H9 (cell line): ENCODE data around the gene TMEM245. TPM values are rescaled to one million over a fixed set of nuclear protein-coding genes. Genes with fewer than 3 reads are reported as not detected.

Source experiments
- DNase-seq: peaks from one replicate; pipeline ENCODE4 v3.0.0-alpha.2; 2017
- H2AFZ ChIP-seq: one replicate; pipeline ENCODE4 v1.6.1; 2013; ENCODE audit warnings: mild to moderate bottlenecking, low read length, control low read depth, moderate library complexity
- H2AK5ac ChIP-seq: 2 replicates; pipeline ENCODE4 v1.6.1; 2013; ENCODE audit warnings: low read length, control low read depth, mixed read lengths; ENCODE audit not compliant: insufficient read length
- H2BK120ac ChIP-seq: one replicate; pipeline ENCODE4 v1.6.1; 2013; ENCODE audit warnings: low read depth, mild to moderate bottlenecking, low read length, control low read depth, inconsistent platforms; ENCODE audit not compliant: poor library complexity, severe bottlenecking
- H2BK12ac ChIP-seq: 2 replicates; pipeline ENCODE4 v1.6.1; 2013; ENCODE audit warnings: low read length, control low read depth, mixed read lengths, low read depth; ENCODE audit not compliant: insufficient read length
- H2BK15ac ChIP-seq: 2 replicates; pipeline ENCODE4 v1.6.1; 2013; ENCODE audit warnings: low read depth, low read length, control low read depth
- H2BK20ac ChIP-seq: one replicate; pipeline ENCODE4 v1.6.1; 2013; ENCODE audit warnings: low read depth, mild to moderate bottlenecking, low read length, control low read depth, inconsistent platforms; ENCODE audit not compliant: poor library complexity, severe bottlenecking
- H2BK5ac ChIP-seq: 2 replicates; pipeline ENCODE4 v1.6.1; 2013; ENCODE audit warnings: low read length, control low read depth, mixed read lengths; ENCODE audit not compliant: insufficient read length
- H3K14ac ChIP-seq: 2 replicates; pipeline ENCODE4 v1.6.1; 2013; ENCODE audit warnings: low read length, control low read depth; ENCODE audit not compliant: insufficient read depth
- H3K18ac ChIP-seq: 2 replicates; pipeline ENCODE4 v1.6.1; 2013; ENCODE audit warnings: low read depth, mild to moderate bottlenecking, mixed read lengths, low read length, control low read depth; ENCODE audit not compliant: insufficient read length
- H3K23ac ChIP-seq: 2 replicates; pipeline ENCODE4 v1.6.1; 2013; ENCODE audit warnings: low read length, control low read depth, mixed read lengths, low read depth; ENCODE audit not compliant: insufficient read length
- H3K23me2 ChIP-seq: 2 replicates; pipeline ENCODE4 v1.6.1; 2013; ENCODE audit warnings: low read depth, mild to moderate bottlenecking, mixed read lengths, low read length, control low read depth; ENCODE audit not compliant: insufficient read length, poor library complexity, severe bottlenecking
- H3K27ac ChIP-seq: 2 replicates; pipeline ENCODE4 v1.5.1; 2013; ENCODE audit warnings: low read length, control low read depth, mixed read lengths, low read depth; ENCODE audit not compliant: insufficient read length
- H3K27me3 ChIP-seq: 2 replicates; pipeline ENCODE4 v1.6.1; 2013; ENCODE audit warnings: low read length, control low read depth, inconsistent platforms; ENCODE audit not compliant: insufficient read depth
- H3K4ac ChIP-seq: 2 replicates; pipeline ENCODE4 v1.6.1; 2013; ENCODE audit warnings: low read depth, mild to moderate bottlenecking, control low read depth, inconsistent platforms, low read length, moderate library complexity
- H3K4me1 ChIP-seq: 2 replicates; pipeline ENCODE4 v1.6.1; 2013; ENCODE audit warnings: low read length, control low read depth, inconsistent platforms; ENCODE audit not compliant: insufficient read depth
- H3K4me2 ChIP-seq: 2 replicates; pipeline ENCODE4 v1.6.1; 2013; ENCODE audit warnings: low read length, control low read depth, mixed read lengths; ENCODE audit not compliant: insufficient read length, insufficient read depth
- H3K56ac ChIP-seq: 2 replicates; pipeline ENCODE4 v1.6.1; 2013; ENCODE audit warnings: low read depth, mild to moderate bottlenecking, mixed read lengths, low read length, control low read depth; ENCODE audit not compliant: insufficient read length
- H3K79me1 ChIP-seq: 2 replicates; pipeline ENCODE4 v1.6.1; 2013; ENCODE audit warnings: low read depth, mild to moderate bottlenecking, moderate library complexity, low read length, control low read depth, inconsistent platforms; ENCODE audit not compliant: insufficient read depth, poor library complexity, severe bottlenecking
- H3K79me2 ChIP-seq: 2 replicates; pipeline ENCODE4 v1.6.1; 2013; ENCODE audit warnings: low read length, control low read depth, inconsistent platforms; ENCODE audit not compliant: insufficient read depth
- H3K9ac ChIP-seq: 2 replicates; pipeline ENCODE4 v1.6.1; 2013; ENCODE audit warnings: low read length, control low read depth, mixed read lengths; ENCODE audit not compliant: insufficient read length; ENCODE audit errors: extremely low read depth
- H3K9me3 ChIP-seq: one replicate; pipeline ENCODE4 v1.6.1; 2013; ENCODE audit warnings: low read depth, low read length, inconsistent platforms; ENCODE audit not compliant: control insufficient read depth
- H3T11ph ChIP-seq: one replicate; pipeline ENCODE4 v1.6.1; 2013; ENCODE audit warnings: mild to moderate bottlenecking, low read length, control low read depth, inconsistent platforms
- H4K20me1 ChIP-seq: one replicate; pipeline ENCODE4 v1.6.1; 2013; ENCODE audit not compliant: control insufficient read depth, insufficient read length, insufficient read depth
- H4K5ac ChIP-seq: 2 replicates; pipeline ENCODE4 v1.6.1; 2013; ENCODE audit warnings: low read depth, mild to moderate bottlenecking, mixed read lengths, low read length, control low read depth; ENCODE audit not compliant: insufficient read length
- H4K8ac ChIP-seq: replicated peaks from 2 replicates; pipeline ENCODE4 v1.6.1; 2013; ENCODE audit warnings: low read length, control low read depth, mixed read lengths, low read depth; ENCODE audit not compliant: insufficient read length
- H4K91ac ChIP-seq: 2 replicates; pipeline ENCODE4 v1.6.1; 2013; ENCODE audit warnings: low read depth, mild to moderate bottlenecking, moderate library complexity, mixed read lengths, low read length, control low read depth; ENCODE audit not compliant: insufficient read length
- H3K27ac Mint-ChIP-seq, 3 experiments: 2 replicates in 2 of 3; 3 replicates in 1 of 3; pipeline ENCODE4 v1.8.0; 2020 to 2021; ENCODE audit warnings: mixed read lengths in 3 of 3, mild to moderate bottlenecking in 1 of 3, moderate library complexity in 1 of 3
- H3K27me3 Mint-ChIP-seq: 2 replicates; pipeline ENCODE4 v1.8.0; 2021; ENCODE audit warnings: low read depth, mild to moderate bottlenecking, moderate library complexity, mixed read lengths
- H3K36me3 Mint-ChIP-seq, 3 experiments: 2 replicates in 2 of 3; 3 replicates in 1 of 3; pipeline ENCODE4 v1.8.0; 2020 to 2021; ENCODE audit warnings: low read depth in 3 of 3, mixed read lengths in 3 of 3; ENCODE audit not compliant: insufficient read depth in 1 of 3
- H3K4me1 Mint-ChIP-seq, 2 experiments: 2 replicates each; pipeline ENCODE4 v1.8.0; 2020; ENCODE audit warnings: mixed read lengths in 2 of 2
- H3K4me3 Mint-ChIP-seq, 2 experiments: 2 replicates in 1 of 2; 3 replicates in 1 of 2; pipeline ENCODE4 v1.8.0; 2020 to 2021; ENCODE audit warnings: mild to moderate bottlenecking in 2 of 2, mixed read lengths in 2 of 2, moderate library complexity in 1 of 2
- H3K9me3 Mint-ChIP-seq, 2 experiments: 2 replicates in 1 of 2; 3 replicates in 1 of 2; pipeline ENCODE4 v1.8.0; 2020; ENCODE audit warnings: mild to moderate bottlenecking in 2 of 2, mixed read lengths in 2 of 2, moderate library complexity in 1 of 2
- WGBS: extraction: QIAGEN DNeasy Blood & Tissue Kit; methylation state at CpG from one replicate; pipeline ENCODE4 v1.1.7; 2013; ENCODE audit warnings: missing lambda C conversion rate, low lambda C conversion rate, mixed read lengths; ENCODE audit not compliant: insufficient read length; ENCODE audit errors: extremely low coverage; 5-methylcytosine and 5-hydroxymethylcytosine counted together
- total RNA-seq: library from RNA; stranded (reverse); gene quantifications from 2 replicates; pipeline ENCODE4 v1.2.1, GENCODE V29; 2021
- TF ChIP-seq, protein P1 (sequence below): fragments of 200-600 bp; sonication (generic); conservative IDR thresholded peaks from 3 replicates; pipeline ENCODE4 v1.8.0; 2021; ENCODE audit warnings: antibody characterized with exemption, mild to moderate bottlenecking

TMEM245 gene
- total RNA-seq, 1 experiment from 2014 or later = 37.9 TPM

DNA sequence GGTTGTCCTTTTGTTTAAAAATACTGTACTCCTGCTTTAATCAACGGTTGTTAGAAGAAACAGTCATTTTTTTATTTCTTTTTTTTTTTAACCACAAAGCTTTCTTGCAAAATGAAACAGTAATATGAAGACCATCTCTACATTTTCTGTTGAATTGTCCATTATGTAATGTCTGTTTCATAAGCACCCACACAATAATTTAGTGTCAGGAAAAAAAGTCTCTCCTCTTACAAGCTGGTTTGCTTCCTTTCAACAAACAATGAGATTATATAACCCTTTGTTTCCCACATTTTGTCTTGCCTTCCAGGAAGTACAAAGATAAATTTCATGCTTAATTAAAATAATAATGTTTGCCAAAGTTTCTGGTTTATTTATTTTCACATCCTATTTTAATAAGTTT lies 123.1 kb downstream of the TMEM245 start:
- H2AK5ac ChIP-seq = no peak overlapping the region
- H2AFZ ChIP-seq = no peak overlapping the region
- H2BK12ac ChIP-seq = no peak overlapping the region
- H3K27ac ChIP-seq = no peak overlapping the region
- no peak overlapping the region for H3K4me2 ChIP-seq
- H3K79me1 ChIP-seq = peaks cover 5% of the 10 kb centered on the region
- Mint-ChIP-seq H3K27me3 (no peaks in the 10 kb centered on the region), H3K4me1 (no peaks in the 10 kb centered on the region), H3K36me3 (peaks cover 0 to 6% (median 2%) of the 10 kb centered on the region in 3 experiments; a peak in 3 of 7 replicates), H3K27ac (no peak overlapping the region), H3K9me3 (no peaks in the 10 kb centered on the region), H3K4me3 (no peak overlapping the region)
- H3K27me3 ChIP-seq = no peaks in the 10 kb centered on the region
- H4K8ac ChIP-seq = no peak overlapping the region
- no peak overlapping the region for H3T11ph ChIP-seq
- no peaks in the 10 kb centered on the region for H3K23me2 ChIP-seq
- H2BK20ac ChIP-seq = no peak overlapping the region
- no peak overlapping the region for H2BK120ac ChIP-seq
- no peaks in the 10 kb centered on the region for H3K9me3 ChIP-seq
- H3K14ac ChIP-seq = no peak overlapping the region
- H4K5ac ChIP-seq = no peak overlapping the region
- H3K4ac ChIP-seq = no peak overlapping the region
- H3K79me2 ChIP-seq = no peaks in the 10 kb centered on the region
- no peaks in the 10 kb centered on the region for H3K4me1 ChIP-seq
- H4K20me1 ChIP-seq = no peaks in the 10 kb centered on the region
- H3K56ac ChIP-seq = no peak overlapping the region
- H2BK15ac ChIP-seq = no peak overlapping the region
- H3K9ac ChIP-seq = no peak overlapping the region
- WGBS = no CpG with 5 or more reads among the region's 1 CpG
- H3K18ac ChIP-seq = no peak overlapping the region
- TF ChIP-seq, protein P1, sequence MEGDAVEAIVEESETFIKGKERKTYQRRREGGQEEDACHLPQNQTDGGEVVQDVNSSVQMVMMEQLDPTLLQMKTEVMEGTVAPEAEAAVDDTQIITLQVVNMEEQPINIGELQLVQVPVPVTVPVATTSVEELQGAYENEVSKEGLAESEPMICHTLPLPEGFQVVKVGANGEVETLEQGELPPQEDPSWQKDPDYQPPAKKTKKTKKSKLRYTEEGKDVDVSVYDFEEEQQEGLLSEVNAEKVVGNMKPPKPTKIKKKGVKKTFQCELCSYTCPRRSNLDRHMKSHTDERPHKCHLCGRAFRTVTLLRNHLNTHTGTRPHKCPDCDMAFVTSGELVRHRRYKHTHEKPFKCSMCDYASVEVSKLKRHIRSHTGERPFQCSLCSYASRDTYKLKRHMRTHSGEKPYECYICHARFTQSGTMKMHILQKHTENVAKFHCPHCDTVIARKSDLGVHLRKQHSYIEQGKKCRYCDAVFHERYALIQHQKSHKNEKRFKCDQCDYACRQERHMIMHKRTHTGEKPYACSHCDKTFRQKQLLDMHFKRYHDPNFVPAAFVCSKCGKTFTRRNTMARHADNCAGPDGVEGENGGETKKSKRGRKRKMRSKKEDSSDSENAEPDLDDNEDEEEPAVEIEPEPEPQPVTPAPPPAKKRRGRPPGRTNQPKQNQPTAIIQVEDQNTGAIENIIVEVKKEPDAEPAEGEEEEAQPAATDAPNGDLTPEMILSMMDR = no peak
- no peak overlapping the region for H3K23ac ChIP-seq
- DNase-seq = no peak
- H4K91ac ChIP-seq = no peak overlapping the region
- H2BK5ac ChIP-seq = no peak overlapping the region
